Brain microvascular endothelial cell (primary cell): Measurements from ENCODE around the gene HOXD3.

Experiments used
- DNase-seq: peaks from one replicate; pipeline ENCODE4 v3.0.0-alpha.2; 2020
- H3K27ac ChIP-seq: fragments of 250-450 bp; sonication (Bioruptor Pico); 2 replicates; pipeline ENCODE4 v1.5.1; 2020; ENCODE audit warnings: mild to moderate bottlenecking, moderate library complexity
- H3K27me3 ChIP-seq: fragments of 250-450 bp; sonication (Bioruptor Pico); replicated peaks from 2 replicates; pipeline ENCODE4 v1.5.1; 2020; ENCODE audit warnings: mild to moderate bottlenecking
- H3K36me3 ChIP-seq: fragments of 250-450 bp; sonication (Bioruptor Pico); replicated peaks from 2 replicates; pipeline ENCODE4 v1.5.1; 2020; ENCODE audit warnings: mild to moderate bottlenecking
- H3K4me3 ChIP-seq: 2 replicates; pipeline ENCODE4 v1.5.1; 2011; ENCODE audit warnings: low read depth, mild to moderate bottlenecking, control low read depth, low read length, moderate library complexity
- in situ Hi-C: cut with HindIII; loops from 2 replicates; pipeline ENCODE4 v1.10.0; 2017; ENCODE audit warnings: low sequenced_read_pairs, low pct_ligation_motif_present
- TF ChIP-seq, protein P1 (sequence below): IDR thresholded peaks from 2 replicates; pipeline ENCODE4 v1.5.1; 2011; ENCODE audit warnings: low read depth, mild to moderate bottlenecking, moderate library complexity, low read length, control low read depth, inconsistent platforms; ENCODE audit errors: missing control alignments

The HOXD3 gene

DNA sequence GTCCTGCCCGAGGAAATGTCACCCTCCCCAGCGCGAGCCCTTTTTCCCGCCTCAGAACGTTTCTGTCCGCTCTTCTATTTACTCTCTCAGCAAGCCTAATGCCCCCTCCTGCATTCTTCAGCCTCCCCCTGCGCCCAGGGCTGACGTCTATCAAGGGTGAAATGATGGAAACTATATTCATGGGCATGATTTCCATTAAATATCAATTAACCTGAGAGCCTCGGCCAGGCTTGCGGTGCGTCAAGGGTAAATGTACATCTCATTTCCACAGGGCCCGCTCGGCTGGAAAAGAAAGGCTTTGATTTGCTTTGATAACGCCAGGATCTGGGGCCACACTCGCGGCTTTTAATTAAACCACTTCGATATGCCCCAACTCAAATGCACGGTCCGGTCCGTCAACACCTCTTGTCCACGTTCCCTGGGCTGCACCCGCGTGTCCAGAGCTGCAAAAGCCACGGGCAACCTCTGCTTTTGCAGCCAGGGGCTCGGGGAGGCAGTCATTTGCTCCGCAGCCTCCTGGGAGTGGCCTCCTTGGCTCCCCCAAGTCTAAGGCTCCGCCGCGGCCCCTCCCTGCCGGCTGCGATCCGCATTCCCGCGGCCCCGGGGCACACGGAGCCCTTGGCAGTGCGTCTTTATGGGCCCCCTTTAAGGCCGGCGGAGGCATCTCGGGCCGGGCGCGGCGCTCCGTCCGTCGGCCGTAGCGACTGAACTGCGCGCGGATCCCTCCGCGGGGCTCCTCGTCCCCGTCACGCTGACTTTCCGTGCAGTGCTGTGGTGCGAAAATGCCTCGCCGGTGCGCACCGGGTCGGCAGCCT lies 27.9 kb upstream of the HOXD3 start, which contains the start of gene HOXD8:
Gene HOXD8, plus strand, starts transcription at position 724 of the 815 bp plus-strand sequence. CDS start 662 bp downstream, outside the sequence.
- in situ Hi-C loops = loop anchor here (25.0 kb wide), 1 partner anchor 508 kb away; no protein-coding TSS in a partner anchor
- TF ChIP-seq, protein P1, sequence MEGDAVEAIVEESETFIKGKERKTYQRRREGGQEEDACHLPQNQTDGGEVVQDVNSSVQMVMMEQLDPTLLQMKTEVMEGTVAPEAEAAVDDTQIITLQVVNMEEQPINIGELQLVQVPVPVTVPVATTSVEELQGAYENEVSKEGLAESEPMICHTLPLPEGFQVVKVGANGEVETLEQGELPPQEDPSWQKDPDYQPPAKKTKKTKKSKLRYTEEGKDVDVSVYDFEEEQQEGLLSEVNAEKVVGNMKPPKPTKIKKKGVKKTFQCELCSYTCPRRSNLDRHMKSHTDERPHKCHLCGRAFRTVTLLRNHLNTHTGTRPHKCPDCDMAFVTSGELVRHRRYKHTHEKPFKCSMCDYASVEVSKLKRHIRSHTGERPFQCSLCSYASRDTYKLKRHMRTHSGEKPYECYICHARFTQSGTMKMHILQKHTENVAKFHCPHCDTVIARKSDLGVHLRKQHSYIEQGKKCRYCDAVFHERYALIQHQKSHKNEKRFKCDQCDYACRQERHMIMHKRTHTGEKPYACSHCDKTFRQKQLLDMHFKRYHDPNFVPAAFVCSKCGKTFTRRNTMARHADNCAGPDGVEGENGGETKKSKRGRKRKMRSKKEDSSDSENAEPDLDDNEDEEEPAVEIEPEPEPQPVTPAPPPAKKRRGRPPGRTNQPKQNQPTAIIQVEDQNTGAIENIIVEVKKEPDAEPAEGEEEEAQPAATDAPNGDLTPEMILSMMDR = no peak
- Histone ChIP-seq H3K27me3 (peaks cover 90% of the 10 kb centered on the region), H3K36me3 (no peaks in the 10 kb centered on the region), H3K27ac (no peak within 1 kb of the TSS), H3K4me3 (no peak within 1 kb of the TSS)
- DNase-seq = no peak

DNA sequence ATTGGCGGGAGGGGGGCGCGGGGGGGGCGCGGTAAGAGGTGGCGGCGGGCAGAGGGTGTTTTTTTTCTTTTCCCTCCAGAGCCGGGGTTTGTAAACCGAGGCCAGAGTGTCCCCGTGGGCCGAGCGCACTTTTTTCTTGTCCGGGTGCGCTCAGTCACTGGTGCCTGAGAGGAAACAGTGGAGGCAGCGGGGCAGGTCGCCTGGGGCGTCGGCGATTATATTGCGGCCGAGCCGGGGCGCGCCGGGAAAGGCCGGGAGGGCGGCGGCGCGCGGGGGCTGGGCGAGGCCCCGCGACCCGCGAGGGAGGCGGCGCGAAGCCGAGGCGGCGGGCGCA lies 27.3 kb upstream of the HOXD3 start:
- TF ChIP-seq, protein P1 = no peak
- Histone ChIP-seq H3K36me3 (no peaks in the 10 kb centered on the region), H3K27me3 (peaks cover 90% of the 10 kb centered on the region), H3K4me3 (no peak overlapping the region), H3K27ac (no peak overlapping the region)
- in situ Hi-C loops = loop anchor here (25.0 kb wide), 1 partner anchor 508 kb away; no protein-coding TSS in a partner anchor
- no peak for DNase-seq

DNA sequence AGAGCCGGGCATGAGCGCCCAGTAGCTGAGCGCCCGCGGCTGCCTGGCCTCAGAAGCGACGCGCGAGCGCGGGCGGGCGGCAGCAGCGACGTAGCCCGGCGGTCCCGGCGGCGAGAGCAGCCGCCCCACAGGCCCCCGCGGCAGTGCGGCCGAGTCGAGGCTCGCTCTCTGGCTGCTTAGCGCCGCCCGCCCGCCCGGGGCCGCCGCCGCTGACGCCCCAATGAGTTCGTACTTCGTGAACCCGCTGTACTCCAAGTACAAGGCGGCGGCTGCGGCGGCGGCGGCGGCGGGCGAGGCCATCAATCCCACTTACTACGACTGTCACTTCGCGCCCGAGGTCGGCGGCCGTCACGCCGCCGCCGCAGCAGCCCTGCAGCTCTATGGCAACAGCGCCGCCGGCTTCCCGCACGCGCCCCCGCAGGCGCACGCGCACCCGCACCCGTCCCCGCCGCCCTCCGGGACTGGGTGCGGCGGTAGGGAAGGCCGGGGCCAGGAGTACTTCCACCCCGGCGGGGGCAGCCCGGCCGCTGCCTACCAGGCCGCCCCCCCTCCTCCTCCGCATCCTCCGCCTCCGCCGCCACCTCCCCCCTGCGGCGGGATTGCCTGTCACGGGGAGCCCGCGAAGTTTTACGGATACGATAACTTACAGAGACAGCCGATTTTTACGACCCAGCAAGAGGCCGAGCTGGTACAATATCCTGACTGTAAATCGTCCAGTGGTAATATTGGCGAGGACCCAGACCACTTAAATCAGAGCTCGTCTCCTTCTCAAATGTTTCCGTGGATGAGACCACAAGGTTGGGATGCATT lies 26.8 kb upstream of the HOXD3 start:
- Histone ChIP-seq H3K27me3 (peaks cover 90% of the 10 kb centered on the region), H3K4me3 (no peak overlapping the region), H3K27ac (no peak overlapping the region), H3K36me3 (no peaks in the 10 kb centered on the region)
- TF ChIP-seq, protein P1 = no peak
- DNase-seq = no peak
- in situ Hi-C loops = loop anchor here (25.0 kb wide), 1 partner anchor 507 kb away; no protein-coding TSS in a partner anchor

DNA sequence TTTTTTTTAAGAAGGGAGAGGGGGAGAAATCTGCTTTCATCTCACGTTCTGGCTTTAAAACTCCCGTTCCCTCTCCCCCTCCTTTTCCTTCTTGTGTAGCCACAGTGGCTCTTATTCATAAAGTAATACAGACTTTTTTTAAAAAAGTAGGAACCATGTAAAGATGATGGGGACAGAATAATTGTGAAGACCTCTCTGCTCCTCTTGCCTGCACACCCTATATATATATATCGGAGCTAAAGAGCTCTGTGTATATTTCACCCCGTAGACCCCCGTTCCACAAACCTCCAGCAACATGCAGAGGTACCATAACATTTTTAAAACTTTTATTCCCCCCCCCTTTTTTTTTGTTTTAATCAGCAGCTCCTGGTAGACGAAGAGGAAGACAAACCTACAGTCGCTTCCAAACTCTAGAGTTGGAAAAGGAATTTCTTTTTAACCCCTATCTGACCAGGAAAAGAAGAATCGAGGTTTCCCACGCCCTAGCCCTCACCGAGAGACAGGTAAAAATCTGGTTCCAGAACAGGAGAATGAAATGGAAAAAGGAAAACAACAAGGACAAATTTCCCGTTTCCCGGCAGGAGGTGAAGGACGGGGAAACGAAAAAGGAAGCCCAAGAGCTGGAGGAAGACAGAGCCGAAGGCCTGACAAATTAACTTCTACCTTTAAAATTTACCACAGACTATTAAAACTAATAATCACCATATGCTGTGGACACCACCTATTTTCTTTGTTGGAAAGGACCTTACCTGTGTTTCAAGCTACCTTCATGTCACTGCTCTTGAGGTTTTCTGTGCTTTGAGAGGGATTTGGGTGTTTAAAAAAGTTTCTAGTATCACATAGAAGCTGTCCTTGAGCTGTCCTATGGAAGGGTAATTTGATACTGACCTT lies 25.9 kb upstream of the HOXD3 start:
- in situ Hi-C loops = loop anchor here (25.0 kb wide), 1 partner anchor 506 kb away; no protein-coding TSS in a partner anchor
- no peak overlapping the region for H3K4me3 ChIP-seq
- TF ChIP-seq, protein P1 = no peak
- H3K36me3 ChIP-seq = no peaks in the 10 kb centered on the region
- peaks cover 90% of the 10 kb centered on the region for H3K27me3 ChIP-seq
- no peak for DNase-seq
- no peak overlapping the region for H3K27ac ChIP-seq

DNA sequence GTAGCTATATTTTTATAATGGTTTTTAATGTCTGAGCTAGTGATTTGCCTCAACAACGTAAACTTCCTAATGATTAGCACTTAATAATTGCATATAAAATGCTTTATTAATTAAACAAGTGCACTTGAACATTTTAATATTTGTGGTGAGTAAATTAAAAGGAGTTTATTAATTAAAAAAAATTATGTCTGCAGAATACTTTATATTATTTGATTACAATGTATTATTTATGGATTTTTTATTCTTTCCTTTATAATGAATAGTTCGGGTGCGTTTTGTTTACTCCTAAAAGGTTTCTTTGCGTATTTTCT lies 25.3 kb upstream of the HOXD3 start:
- no peak overlapping the region for H3K27ac ChIP-seq
- H3K27me3 ChIP-seq = peaks cover 92% of the 10 kb centered on the region
- no peak for DNase-seq
- in situ Hi-C loops = loop anchor here (25.0 kb wide), 1 partner anchor 505 kb away; no protein-coding TSS in a partner anchor
- no peak overlapping the region for H3K4me3 ChIP-seq
- H3K36me3 ChIP-seq = no peaks in the 10 kb centered on the region
- TF ChIP-seq, protein P1 = no peak
